ENCODE results near the gene XCL2.

XCL2 gene

DNA sequence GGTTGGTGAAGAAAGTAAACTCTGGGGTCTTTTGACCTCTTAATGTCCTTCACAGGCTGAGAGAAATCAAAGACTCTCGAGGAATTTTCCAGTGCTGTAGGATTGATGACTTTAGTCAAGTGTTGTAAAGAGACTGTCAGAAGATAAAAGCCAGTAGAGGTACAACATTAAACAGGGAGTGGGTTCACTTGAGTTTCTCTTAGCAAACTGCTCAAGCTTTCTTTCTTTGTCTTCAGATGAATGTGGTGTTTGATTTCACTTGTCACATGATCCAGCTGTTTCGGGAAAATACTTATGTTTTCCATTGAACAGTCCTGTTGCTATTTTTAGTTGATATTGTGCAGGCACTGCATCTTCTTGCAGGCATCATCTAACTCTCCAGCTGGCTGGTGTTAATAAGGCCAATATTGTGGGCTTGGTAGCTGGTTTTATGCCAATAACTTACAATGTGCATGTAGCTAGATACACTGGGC is 45.6 kb downstream of the XCL2 start:
- TF ChIP-seq, protein P1, sequence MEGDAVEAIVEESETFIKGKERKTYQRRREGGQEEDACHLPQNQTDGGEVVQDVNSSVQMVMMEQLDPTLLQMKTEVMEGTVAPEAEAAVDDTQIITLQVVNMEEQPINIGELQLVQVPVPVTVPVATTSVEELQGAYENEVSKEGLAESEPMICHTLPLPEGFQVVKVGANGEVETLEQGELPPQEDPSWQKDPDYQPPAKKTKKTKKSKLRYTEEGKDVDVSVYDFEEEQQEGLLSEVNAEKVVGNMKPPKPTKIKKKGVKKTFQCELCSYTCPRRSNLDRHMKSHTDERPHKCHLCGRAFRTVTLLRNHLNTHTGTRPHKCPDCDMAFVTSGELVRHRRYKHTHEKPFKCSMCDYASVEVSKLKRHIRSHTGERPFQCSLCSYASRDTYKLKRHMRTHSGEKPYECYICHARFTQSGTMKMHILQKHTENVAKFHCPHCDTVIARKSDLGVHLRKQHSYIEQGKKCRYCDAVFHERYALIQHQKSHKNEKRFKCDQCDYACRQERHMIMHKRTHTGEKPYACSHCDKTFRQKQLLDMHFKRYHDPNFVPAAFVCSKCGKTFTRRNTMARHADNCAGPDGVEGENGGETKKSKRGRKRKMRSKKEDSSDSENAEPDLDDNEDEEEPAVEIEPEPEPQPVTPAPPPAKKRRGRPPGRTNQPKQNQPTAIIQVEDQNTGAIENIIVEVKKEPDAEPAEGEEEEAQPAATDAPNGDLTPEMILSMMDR (conservative IDR thresholded peaks at IDR 0.05; ENCODE audit: control insufficient read depth, insufficient read depth, low read depth, low read length): no peak
- H3K4me3 ChIP-seq (ENCODE audit: control insufficient read depth, low read depth, low read length): no peak overlapping the region
- peak; percentile 79 for DNase-seq (ENCODE audit: low read depth)

DNA sequence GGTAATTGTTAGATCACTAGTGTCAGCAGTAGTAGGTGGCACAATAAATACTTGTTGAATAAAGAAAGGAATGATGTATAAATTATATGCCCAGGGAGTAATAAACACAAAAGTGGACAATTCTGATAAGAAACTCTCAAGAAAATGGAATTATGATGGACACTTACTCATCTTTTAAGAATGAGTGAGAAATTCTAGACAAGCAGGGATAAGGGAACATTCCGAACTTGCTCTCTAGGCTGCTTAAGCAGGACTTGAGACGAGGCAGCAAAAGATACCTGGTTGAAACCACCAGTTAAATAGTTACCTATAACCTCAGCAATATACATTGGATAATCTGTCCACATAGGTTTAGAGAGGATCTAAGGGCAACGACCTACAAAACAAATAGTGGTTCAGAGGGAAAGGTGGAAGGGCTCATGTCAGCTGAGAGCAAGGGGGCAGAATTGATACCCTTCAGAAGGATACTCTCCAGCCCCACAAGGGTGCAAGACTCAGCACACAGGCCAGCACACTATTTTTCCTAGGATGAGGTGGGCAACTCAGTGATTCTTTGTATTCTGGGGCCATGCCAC is 46.3 kb downstream of the XCL2 start:
- no peak for DNase-seq (ENCODE audit: low read depth)
- TF ChIP-seq, protein P1 (conservative IDR thresholded peaks at IDR 0.05; ENCODE audit: control insufficient read depth, insufficient read depth, low read depth, low read length): no peak
- H3K4me3 ChIP-seq (ENCODE audit: control insufficient read depth, low read depth, low read length): no peak overlapping the region

DNA sequence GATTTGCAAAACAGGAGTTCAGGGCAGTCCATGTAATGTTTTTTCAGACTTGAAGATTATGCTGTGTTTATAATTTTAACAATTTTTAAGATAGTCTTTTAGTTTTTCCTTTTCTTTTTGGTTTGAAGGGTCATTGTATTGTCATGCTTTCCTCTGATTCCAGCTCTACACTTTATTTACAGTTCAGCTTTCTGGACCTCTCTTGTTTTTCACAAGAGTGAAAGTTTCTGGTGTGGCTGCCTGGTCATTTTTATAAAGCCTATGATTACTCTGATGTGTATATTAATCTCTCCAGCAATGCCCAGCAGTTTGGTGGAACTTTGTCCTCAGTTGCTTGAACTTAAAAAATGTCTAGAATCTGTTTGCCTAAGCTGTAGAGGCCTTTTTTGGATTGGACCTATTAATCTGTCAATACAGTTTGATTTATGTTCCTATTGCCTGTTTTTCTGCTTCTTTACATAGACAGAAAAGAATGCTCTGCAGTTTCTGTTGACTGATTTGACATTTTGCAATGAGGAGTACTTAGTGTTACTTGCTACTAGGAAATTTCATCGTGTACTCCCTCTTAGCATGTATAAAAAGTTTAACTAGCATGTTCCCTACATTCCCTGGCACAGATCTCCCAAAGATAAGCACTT is 52.2 kb downstream of the XCL2 start:
- no peak overlapping the region for H3K4me3 ChIP-seq (ENCODE audit: control insufficient read depth, low read depth, low read length)
- DNase-seq (ENCODE audit: low read depth): no peak
- TF ChIP-seq, protein P1 (conservative IDR thresholded peaks at IDR 0.05; ENCODE audit: control insufficient read depth, insufficient read depth, low read depth, low read length): no peak
